HL-60 (cell line): ENCODE data around the gene SLC1A1.

ENCODE experiments used
- DNase-seq, 2 experiments: peaks; one replicate each; pipeline ENCODE4 v3.0.0-alpha.2; 2010 to 2020; ENCODE audit warnings: low read depth in 1 of 2, low spot score in 1 of 2
- H3K27ac ChIP-seq: fragments of 250-450 bp; sonication (Bioruptor Pico); replicated peaks from 2 replicates; pipeline ENCODE4 v1.5.1; 2020; ENCODE audit warnings: mild to moderate bottlenecking, moderate library complexity
- H3K27me3 ChIP-seq: fragments of 250-450 bp; sonication (Bioruptor Pico); 2 replicates; pipeline ENCODE4 v1.5.1; 2021; ENCODE audit warnings: mild to moderate bottlenecking, moderate library complexity; ENCODE audit not compliant: insufficient read depth, poor library complexity, severe bottlenecking
- H3K4me3 ChIP-seq: replicated peaks from 2 replicates; pipeline ENCODE4 v1.5.1; 2011; ENCODE audit warnings: mild to moderate bottlenecking, control low read depth, low read length; ENCODE audit not compliant: insufficient read depth
- GABPA ChIP-seq: IDR thresholded peaks from 2 replicates; pipeline ENCODE4 v1.6.1; 2012; ENCODE audit warnings: low read depth
- POLR2AphosphoS5 ChIP-seq: IDR thresholded peaks from 2 replicates; pipeline ENCODE4 v1.6.1; 2012; ENCODE audit warnings: low read depth
- SPI1 ChIP-seq: IDR thresholded peaks from 2 replicates; pipeline ENCODE4 v1.6.1; 2012; ENCODE audit warnings: low read depth, mild to moderate bottlenecking, borderline replicate concordance
- TF ChIP-seq, protein P1 (sequence below): IDR thresholded peaks from 2 replicates; pipeline ENCODE4 v1.6.1; 2012; ENCODE audit warnings: low read depth; ENCODE audit not compliant: insufficient replicate concordance
- TF ChIP-seq, protein P2 (sequence below): IDR thresholded peaks from one replicate; pipeline ENCODE4 v1.5.1; 2011; ENCODE audit warnings: low read length, control low read depth, inconsistent platforms; ENCODE audit not compliant: insufficient read depth

The SLC1A1 gene

DNA sequence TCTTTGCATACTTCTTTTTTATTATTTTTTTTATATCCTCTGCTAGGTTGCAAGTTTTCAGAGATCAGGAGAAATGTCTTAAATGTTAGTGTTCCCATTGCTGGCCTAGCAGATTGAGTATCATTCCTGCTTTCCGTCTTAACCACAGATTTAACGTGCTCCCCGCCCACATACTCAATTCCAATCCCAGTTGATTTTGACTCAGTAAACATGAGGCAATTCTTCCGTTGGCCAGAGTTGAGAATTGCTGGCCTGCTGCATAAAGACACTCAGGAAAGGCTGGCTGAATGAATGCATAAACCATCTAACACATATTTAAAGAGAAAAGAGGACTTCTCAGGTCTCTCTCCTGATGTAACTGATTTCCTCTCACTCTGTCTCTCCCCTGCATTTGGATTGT, 125.0 kb downstream of the SLC1A1 start:
- H3K27me3 ChIP-seq: peaks cover 5% of the 10 kb centered on the region
- TF ChIP-seq GABPA: no peak
- no peak for TF ChIP-seq SPI1
- TF ChIP-seq POLR2AphosphoS5: no peak
- TF ChIP-seq, protein P1, sequence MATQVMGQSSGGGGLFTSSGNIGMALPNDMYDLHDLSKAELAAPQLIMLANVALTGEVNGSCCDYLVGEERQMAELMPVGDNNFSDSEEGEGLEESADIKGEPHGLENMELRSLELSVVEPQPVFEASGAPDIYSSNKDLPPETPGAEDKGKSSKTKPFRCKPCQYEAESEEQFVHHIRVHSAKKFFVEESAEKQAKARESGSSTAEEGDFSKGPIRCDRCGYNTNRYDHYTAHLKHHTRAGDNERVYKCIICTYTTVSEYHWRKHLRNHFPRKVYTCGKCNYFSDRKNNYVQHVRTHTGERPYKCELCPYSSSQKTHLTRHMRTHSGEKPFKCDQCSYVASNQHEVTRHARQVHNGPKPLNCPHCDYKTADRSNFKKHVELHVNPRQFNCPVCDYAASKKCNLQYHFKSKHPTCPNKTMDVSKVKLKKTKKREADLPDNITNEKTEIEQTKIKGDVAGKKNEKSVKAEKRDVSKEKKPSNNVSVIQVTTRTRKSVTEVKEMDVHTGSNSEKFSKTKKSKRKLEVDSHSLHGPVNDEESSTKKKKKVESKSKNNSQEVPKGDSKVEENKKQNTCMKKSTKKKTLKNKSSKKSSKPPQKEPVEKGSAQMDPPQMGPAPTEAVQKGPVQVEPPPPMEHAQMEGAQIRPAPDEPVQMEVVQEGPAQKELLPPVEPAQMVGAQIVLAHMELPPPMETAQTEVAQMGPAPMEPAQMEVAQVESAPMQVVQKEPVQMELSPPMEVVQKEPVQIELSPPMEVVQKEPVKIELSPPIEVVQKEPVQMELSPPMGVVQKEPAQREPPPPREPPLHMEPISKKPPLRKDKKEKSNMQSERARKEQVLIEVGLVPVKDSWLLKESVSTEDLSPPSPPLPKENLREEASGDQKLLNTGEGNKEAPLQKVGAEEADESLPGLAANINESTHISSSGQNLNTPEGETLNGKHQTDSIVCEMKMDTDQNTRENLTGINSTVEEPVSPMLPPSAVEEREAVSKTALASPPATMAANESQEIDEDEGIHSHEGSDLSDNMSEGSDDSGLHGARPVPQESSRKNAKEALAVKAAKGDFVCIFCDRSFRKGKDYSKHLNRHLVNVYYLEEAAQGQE: no peak
- TF ChIP-seq, protein P2, sequence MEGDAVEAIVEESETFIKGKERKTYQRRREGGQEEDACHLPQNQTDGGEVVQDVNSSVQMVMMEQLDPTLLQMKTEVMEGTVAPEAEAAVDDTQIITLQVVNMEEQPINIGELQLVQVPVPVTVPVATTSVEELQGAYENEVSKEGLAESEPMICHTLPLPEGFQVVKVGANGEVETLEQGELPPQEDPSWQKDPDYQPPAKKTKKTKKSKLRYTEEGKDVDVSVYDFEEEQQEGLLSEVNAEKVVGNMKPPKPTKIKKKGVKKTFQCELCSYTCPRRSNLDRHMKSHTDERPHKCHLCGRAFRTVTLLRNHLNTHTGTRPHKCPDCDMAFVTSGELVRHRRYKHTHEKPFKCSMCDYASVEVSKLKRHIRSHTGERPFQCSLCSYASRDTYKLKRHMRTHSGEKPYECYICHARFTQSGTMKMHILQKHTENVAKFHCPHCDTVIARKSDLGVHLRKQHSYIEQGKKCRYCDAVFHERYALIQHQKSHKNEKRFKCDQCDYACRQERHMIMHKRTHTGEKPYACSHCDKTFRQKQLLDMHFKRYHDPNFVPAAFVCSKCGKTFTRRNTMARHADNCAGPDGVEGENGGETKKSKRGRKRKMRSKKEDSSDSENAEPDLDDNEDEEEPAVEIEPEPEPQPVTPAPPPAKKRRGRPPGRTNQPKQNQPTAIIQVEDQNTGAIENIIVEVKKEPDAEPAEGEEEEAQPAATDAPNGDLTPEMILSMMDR: no peak

DNA sequence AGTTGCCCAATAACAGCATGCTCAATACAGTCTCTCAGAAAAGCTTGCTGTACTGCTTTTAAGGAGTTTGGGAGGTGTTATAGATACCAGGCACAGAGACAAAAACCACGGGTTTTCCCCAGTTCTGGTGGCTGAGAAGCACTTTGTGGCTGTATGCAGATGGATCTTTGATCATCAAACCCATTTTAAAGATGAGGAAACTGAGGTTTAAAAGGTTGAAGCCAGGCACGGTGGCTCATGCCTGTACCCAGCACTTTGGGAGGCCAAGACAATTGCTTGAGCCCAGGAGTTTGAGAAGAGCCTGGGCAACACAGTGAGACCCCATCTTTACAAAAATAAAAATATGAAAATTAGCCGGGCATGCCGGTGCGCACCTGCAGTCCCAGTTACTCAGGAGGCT, 125.5 kb downstream of the SLC1A1 start:
- TF ChIP-seq SPI1: no peak
- TF ChIP-seq, protein P2: no peak
- TF ChIP-seq, protein P1: no peak
- TF ChIP-seq GABPA: no peak
- TF ChIP-seq POLR2AphosphoS5: no peak
- Histone ChIP-seq H3K4me3 (no peak overlapping the region), H3K27ac (no peak overlapping the region), H3K27me3 (peaks cover 5% of the 10 kb centered on the region)
- no peak for DNase-seq

More for the DNA sequence above, 125.0 kb downstream of the SLC1A1 start:
- no peak for DNase-seq
- Histone ChIP-seq H3K27ac (no peak overlapping the region), H3K4me3 (no peak overlapping the region)

DNA sequence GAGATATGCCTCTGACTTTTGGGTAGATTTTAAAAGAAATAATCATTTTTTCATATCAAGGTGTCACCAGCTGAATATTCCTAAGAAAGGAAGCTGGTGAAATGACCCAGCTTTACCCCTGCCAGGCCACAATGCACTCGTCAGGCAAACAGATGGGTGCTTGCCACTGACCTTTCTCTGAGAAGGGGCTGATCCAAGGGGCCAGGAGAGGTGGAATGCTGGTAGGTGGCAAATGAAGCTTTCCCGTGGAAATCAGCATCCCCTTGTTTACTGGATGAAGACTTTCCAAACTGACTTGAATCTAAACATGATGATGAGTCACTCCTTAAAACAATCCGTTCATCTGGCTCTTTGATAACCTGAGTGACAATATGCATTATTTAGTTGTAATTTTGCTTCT, 127.5 kb downstream of the SLC1A1 start:
- Histone ChIP-seq H3K4me3 (no peak overlapping the region), H3K27me3 (peaks cover 5% of the 10 kb centered on the region), H3K27ac (no peak overlapping the region)
- no peak for DNase-seq
- no peak for TF ChIP-seq GABPA
- no peak for TF ChIP-seq POLR2AphosphoS5
- no peak for TF ChIP-seq SPI1

DNA sequence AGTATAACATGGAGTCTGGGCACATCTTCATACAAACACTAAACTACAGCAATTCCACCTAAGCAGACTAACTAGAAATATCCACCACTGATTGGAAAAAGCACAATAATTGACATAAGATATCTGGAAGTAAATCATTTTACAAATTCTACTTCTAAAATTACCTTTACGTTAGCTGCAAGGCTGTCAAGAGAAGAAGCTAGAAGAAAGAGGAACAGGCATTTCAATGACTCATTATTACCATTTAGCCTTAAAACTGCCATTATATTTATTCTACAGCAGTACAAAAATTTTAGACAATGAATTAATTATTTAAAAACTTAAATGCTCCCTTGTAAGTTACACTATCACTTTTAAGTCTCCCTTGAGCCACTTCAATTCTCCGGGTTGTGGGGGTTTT, 128.4 kb downstream of the SLC1A1 start:
- H3K27me3 ChIP-seq: peaks cover 5% of the 10 kb centered on the region
- no peak overlapping the region for H3K27ac ChIP-seq
- no peak overlapping the region for H3K4me3 ChIP-seq
- peak in 1 of 2 experiments; percentile 2 for DNase-seq
- TF ChIP-seq, protein P1: no peak
- TF ChIP-seq SPI1: peak; percentile 87
